Measurements from ENCODE around the gene FAM222B.

The FAM222B gene

DNA sequence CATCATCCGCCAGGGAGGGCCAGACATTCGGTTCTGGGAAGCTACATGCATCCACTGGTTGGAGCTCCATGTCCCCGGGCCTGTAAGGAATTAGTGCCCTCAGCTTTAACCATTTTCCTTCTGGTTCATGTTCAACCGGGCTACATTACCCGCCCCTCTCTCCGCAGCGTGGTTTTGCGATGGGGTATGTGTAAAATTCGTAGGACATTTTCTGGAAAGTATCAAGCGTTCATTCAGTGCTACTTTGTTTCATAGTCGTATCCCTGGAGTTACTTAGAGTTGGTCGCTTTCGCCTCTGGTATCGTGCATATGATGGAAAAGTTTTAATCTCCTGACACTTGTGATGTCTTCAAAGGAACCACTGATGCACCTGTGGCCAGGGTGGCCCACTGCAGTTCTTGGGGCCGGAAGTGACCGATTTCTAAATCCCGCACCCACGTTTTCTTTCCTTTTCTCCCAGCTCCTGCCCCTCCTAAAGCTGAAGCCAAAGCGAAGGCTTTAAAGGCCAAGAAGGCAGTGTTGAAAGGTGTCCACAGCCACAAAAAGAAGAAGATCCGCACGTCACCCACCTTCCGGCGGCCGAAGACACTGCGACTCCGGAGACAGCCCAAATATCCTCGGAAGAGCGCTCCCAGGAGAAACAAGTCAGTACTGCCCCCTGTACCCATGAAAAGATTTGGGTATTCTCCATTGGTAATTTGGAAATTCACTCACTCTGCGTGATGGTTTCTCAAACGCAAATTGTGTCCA, 122.2 kb downstream of the FAM222B start:
- Histone ChIP-seq H3K4me3 (ENCODE audit: low read depth, low read length) (peak overlapping the region; percentile 96), H3K36me3 (peaks cover 56% of the 10 kb centered on the region), H3K27me3 (ENCODE audit: insufficient read depth, low read depth, severe bottlenecking) (no peaks in the 10 kb centered on the region), H3K9me3 (ENCODE audit: severe bottlenecking) (no peaks in the 10 kb centered on the region), H3K27ac (peak overlapping the region; percentile 96)
- DNase-seq: no peak
- TF ChIP-seq CTCF (IDR thresholded peaks at IDR 0.05; ENCODE audit: low read depth, low read length): no peak

GRCh38 chr17:28719021-28719433, 123.6 kb downstream of the FAM222B start:
- Histone ChIP-seq H3K4me3 (ENCODE audit: low read depth, low read length) (peak overlapping the region; percentile 96), H3K27me3 (ENCODE audit: insufficient read depth, low read depth, severe bottlenecking) (no peaks in the 10 kb centered on the region), H3K9me3 (ENCODE audit: severe bottlenecking) (no peaks in the 10 kb centered on the region), H3K36me3 (peaks cover 42% of the 10 kb centered on the region), H3K27ac (peak overlapping the region; percentile 96)
- no peak for DNase-seq
- TF ChIP-seq CTCF (IDR thresholded peaks at IDR 0.05; ENCODE audit: low read depth, low read length): no peak

GRCh38 chr17:28718333-28719020, 124.1 kb downstream of the FAM222B start:
- no peaks in the 10 kb centered on the region for H3K27me3 ChIP-seq (ENCODE audit: insufficient read depth, low read depth, severe bottlenecking)
- H3K9me3 ChIP-seq (ENCODE audit: severe bottlenecking): no peaks in the 10 kb centered on the region
- peaks cover 36% of the 10 kb centered on the region for H3K36me3 ChIP-seq
- TF ChIP-seq CTCF (IDR thresholded peaks at IDR 0.05; ENCODE audit: low read depth, low read length): no peak
- H3K27ac ChIP-seq: peak overlapping the region; percentile 96
- H3K4me3 ChIP-seq (ENCODE audit: low read depth, low read length): no peak overlapping the region
- no peak for DNase-seq

DNA sequence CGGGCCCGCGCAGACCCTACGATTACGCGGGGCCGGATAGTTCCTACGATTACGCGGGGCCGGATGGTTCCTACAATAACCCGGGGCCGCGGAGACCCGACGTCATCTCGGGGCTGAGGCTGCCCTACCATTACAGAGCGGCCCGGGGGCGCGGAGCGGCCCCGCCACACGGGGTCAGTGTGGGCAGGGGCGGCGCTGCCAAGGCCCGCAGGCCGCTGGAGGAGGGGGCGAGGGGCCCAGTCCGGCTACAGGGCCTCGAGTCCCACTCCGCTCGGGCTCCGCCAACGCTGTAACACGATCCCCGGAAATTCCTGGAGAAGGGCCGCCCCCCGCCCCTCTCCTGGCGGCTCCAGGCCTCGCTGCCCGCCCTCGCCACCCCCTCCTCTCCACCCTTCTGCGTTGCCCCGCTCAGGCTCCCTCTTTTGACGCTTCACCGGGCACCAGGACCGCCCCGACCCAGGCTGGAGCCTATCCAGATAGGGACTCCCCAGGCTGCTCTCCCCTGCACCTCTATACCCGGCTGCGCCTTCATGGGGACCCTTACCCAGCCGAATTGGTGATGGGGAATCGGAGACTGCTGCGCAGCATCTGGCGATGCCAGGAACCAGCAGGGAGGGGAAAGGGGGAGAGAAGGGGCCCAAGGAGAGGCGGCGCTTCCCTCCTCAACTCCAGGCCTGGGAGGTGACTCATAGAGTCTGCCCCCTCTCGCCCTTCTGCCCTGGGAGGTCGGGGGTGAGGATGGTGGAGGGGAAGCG, 124.8 kb downstream of the FAM222B start, which contains the start of gene RAB34:
RAB34 (minus strand) TSS at position 291 of the 755 bp plus-strand sequence. CDS start 602 bp downstream, outside the sequence.
- no peaks in the 10 kb centered on the region for H3K27me3 ChIP-seq (ENCODE audit: insufficient read depth, low read depth, severe bottlenecking)
- H3K4me3 ChIP-seq (ENCODE audit: low read depth, low read length): no peak within 1 kb of the TSS
- no peak for TF ChIP-seq CTCF (IDR thresholded peaks at IDR 0.05; ENCODE audit: low read depth, low read length)
- H3K36me3 ChIP-seq: peaks cover 29% of the 10 kb centered on the region
- no peaks in the 10 kb centered on the region for H3K9me3 ChIP-seq (ENCODE audit: severe bottlenecking)
- no peak within 1 kb of the TSS; the same call in 1 of the 2 replicates for H3K27ac ChIP-seq
- no peak for DNase-seq

GRCh38 chr17:28716740-28717577, 125.6 kb downstream of the FAM222B start:
- H3K27ac ChIP-seq: no peak overlapping the region
- H3K9me3 ChIP-seq (ENCODE audit: severe bottlenecking): no peaks in the 10 kb centered on the region
- peaks cover 21% of the 10 kb centered on the region for H3K36me3 ChIP-seq
- H3K4me3 ChIP-seq (ENCODE audit: low read depth, low read length): no peak overlapping the region
- no peaks in the 10 kb centered on the region for H3K27me3 ChIP-seq (ENCODE audit: insufficient read depth, low read depth, severe bottlenecking)
- DNase-seq: no peak
- no peak for TF ChIP-seq CTCF (IDR thresholded peaks at IDR 0.05; ENCODE audit: low read depth, low read length)

Data from WERI-Rb-1 (cell line).